Transverse colon (tissue), 4 donors: Measurements from ENCODE around the gene PRDM12.

Experiments used
- CTCF ChIP-seq, 5 experiments: fragments of 200-600 bp in 3 of 5; fragments of 450-650 bp in 2 of 5; sonication (generic) in 3 of 5; IDR thresholded peaks; 1 replicate in 2 of 5; 2 replicates in 3 of 5; pipeline ENCODE4 v1.5.1; 2016 to 2017; ENCODE audit warnings: antibody characterized with exemption in 5 of 5, inconsistent platforms in 3 of 5, mild to moderate bottlenecking in 2 of 5, moderate library complexity in 1 of 5
- EP300 ChIP-seq: sonication (generic); formaldehyde crosslinking; IDR thresholded peaks from one replicate; pipeline ENCODE4 v1.6.1; 2017; ENCODE audit warnings: antibody characterized with exemption, low read depth
- POLR2A ChIP-seq: fragments of 450-650 bp; IDR thresholded peaks from one replicate; pipeline ENCODE4 v1.6.1; 2016; ENCODE audit warnings: antibody characterized with exemption, mild to moderate bottlenecking, moderate library complexity
- POLR2AphosphoS5 ChIP-seq, 3 donors: sonication (generic); formaldehyde crosslinking; IDR thresholded peaks; one replicate each; pipeline ENCODE4 v1.6.1; 2016; ENCODE audit warnings: antibody characterized with exemption in 3 of 3

GRCh38 chr9:130627896-130628792, 36.2 kb upstream of the PRDM12 start:
- TF ChIP-seq CTCF (IDR thresholded peaks at IDR 0.05) (no peak), POLR2AphosphoS5 (IDR thresholded peaks at IDR 0.05) (no peak), EP300 (no peak), POLR2A (no peak)
